Measurements from ENCODE around the gene SETD1B. TPM values are rescaled to one million over a fixed set of nuclear protein-coding genes. Genes with fewer than 3 reads are reported as not detected.

The SETD1B gene
- polyA plus RNA-seq, 1 donor from 2014 or later, result 2.6 TPM

DNA sequence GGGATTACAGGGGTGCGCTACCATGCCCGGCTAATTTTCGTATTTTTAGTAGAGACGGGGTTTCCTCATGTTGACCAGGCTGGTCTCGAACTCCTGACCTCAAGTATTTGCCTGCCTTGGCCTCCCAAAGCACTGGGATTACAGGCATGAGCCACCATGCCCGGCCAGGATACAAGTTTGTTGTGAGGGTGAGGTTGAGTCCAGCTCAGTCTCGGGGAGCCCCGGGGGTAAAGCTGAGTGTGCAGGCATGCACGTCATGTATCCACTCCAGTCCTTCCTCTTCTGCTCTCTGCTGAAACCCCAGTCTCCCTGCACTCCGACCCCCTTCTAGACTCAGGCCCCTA, 54.5 kb downstream of the SETD1B start:
- Histone ChIP-seq H3K9me3 (ENCODE audit: low read length) (no peaks in the 10 kb centered on the region), H3K9me2 (ENCODE audit: insufficient read depth, low read length) (no peaks in the 10 kb centered on the region), H3K9ac (ENCODE audit: low read length) (no peak overlapping the region), H3K79me2 (replicated peaks; ENCODE audit: insufficient read depth, low read length) (no peaks in the 10 kb centered on the region), H3K27ac (ENCODE audit: low read length) (no peak overlapping the region), H3K27me3 (ENCODE audit: insufficient read depth, low read depth, low read length) (no peaks in the 10 kb centered on the region), H2AFZ (ENCODE audit: low read depth, low read length) (no peak overlapping the region), H3K4me3 (ENCODE audit: low read length) (no peak overlapping the region), H3F3A (ENCODE audit: insufficient read depth, low read length, poor library complexity, severe bottlenecking) (no peaks in the 10 kb centered on the region), H4K20me1 (ENCODE audit: insufficient read depth) (no peaks in the 10 kb centered on the region), H3K4me2 (ENCODE audit: low read length) (no peak overlapping the region), H3K36me3 (ENCODE audit: insufficient read depth, low read length) (no peaks in the 10 kb centered on the region)
- TF ChIP-seq MXI1 (conservative IDR thresholded peaks at IDR 0.05; ENCODE audit: poor library complexity, severe bottlenecking), result no peak
- TF ChIP-seq, protein P1, sequence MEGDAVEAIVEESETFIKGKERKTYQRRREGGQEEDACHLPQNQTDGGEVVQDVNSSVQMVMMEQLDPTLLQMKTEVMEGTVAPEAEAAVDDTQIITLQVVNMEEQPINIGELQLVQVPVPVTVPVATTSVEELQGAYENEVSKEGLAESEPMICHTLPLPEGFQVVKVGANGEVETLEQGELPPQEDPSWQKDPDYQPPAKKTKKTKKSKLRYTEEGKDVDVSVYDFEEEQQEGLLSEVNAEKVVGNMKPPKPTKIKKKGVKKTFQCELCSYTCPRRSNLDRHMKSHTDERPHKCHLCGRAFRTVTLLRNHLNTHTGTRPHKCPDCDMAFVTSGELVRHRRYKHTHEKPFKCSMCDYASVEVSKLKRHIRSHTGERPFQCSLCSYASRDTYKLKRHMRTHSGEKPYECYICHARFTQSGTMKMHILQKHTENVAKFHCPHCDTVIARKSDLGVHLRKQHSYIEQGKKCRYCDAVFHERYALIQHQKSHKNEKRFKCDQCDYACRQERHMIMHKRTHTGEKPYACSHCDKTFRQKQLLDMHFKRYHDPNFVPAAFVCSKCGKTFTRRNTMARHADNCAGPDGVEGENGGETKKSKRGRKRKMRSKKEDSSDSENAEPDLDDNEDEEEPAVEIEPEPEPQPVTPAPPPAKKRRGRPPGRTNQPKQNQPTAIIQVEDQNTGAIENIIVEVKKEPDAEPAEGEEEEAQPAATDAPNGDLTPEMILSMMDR (IDR thresholded peaks at IDR 0.05; ENCODE audit: poor library complexity, severe bottlenecking), result no peak
- TF ChIP-seq EP300 (conservative IDR thresholded peaks at IDR 0.05; ENCODE audit: poor library complexity, severe bottlenecking), result no peak
- TF ChIP-seq, protein P2, sequence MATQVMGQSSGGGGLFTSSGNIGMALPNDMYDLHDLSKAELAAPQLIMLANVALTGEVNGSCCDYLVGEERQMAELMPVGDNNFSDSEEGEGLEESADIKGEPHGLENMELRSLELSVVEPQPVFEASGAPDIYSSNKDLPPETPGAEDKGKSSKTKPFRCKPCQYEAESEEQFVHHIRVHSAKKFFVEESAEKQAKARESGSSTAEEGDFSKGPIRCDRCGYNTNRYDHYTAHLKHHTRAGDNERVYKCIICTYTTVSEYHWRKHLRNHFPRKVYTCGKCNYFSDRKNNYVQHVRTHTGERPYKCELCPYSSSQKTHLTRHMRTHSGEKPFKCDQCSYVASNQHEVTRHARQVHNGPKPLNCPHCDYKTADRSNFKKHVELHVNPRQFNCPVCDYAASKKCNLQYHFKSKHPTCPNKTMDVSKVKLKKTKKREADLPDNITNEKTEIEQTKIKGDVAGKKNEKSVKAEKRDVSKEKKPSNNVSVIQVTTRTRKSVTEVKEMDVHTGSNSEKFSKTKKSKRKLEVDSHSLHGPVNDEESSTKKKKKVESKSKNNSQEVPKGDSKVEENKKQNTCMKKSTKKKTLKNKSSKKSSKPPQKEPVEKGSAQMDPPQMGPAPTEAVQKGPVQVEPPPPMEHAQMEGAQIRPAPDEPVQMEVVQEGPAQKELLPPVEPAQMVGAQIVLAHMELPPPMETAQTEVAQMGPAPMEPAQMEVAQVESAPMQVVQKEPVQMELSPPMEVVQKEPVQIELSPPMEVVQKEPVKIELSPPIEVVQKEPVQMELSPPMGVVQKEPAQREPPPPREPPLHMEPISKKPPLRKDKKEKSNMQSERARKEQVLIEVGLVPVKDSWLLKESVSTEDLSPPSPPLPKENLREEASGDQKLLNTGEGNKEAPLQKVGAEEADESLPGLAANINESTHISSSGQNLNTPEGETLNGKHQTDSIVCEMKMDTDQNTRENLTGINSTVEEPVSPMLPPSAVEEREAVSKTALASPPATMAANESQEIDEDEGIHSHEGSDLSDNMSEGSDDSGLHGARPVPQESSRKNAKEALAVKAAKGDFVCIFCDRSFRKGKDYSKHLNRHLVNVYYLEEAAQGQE (IDR thresholded peaks at IDR 0.05; ENCODE audit: borderline replicate concordance), result no peak
- no peak for TF ChIP-seq RAD21 (conservative IDR thresholded peaks at IDR 0.05)
- TF ChIP-seq SMC3 (conservative IDR thresholded peaks at IDR 0.05; ENCODE audit: poor library complexity), result no peak
- TF ChIP-seq TAF1 (IDR thresholded peaks at IDR 0.05; ENCODE audit: low read depth), result no peak
- no peak for TF ChIP-seq EZH2 (IDR thresholded peaks at IDR 0.05; ENCODE audit: borderline replicate concordance, insufficient read depth, low read length, poor library complexity, severe bottlenecking)
- TF ChIP-seq POLR2AphosphoS5 (IDR thresholded peaks at IDR 0.05), result no peak

DNA sequence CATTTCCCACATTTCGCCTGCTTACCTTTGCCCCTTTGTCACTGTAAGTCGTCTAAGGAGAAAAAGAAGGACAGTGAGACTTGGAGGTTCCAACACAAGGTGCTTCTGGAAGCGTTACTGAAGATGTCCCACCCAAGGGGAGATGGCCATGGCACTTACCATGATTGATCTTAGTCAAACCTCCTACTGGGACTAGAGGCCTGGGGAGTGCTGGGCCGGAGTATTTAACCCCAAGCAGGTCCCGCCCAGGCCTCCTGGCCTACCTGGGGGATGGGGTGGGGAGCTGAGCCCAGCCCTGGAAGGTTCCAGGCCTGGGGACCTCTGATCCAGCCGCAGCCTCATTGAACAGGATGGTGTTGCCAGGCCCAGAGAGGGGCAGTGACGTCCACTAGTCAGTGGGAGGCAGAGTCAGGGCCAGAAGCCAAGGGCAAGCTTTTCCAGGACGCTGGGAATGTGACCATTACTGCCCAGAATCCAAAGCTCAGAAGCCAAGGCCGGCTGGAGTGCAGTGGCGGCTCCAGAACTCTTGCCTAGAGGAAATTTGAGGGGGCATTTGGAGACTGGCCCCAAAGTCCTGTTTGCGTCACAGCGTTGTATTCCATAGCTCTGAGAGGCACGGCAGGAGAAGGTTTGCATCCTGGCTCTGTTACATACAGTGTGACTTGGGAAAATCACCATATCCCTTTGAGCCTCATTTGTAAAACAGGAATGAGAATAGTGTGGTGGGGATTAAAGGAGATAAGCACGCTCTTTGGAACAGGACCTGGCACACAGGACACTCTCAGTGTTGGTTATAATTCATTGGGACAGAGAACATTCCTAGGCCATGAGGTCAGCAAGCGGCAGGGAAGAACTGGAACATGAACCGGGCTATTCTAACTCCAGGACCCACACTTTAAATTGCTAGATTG, 55.1 kb downstream of the SETD1B start, which contains the start of gene HPD:
HPD (minus strand) TSS at position 198 of the 911 bp plus-strand sequence; CDS start at position 162, 36 bp downstream.
- H3K79me2 ChIP-seq (replicated peaks; ENCODE audit: insufficient read depth, low read length), result no peaks in the 10 kb centered on the region
- H3K36me3 ChIP-seq (ENCODE audit: insufficient read depth, low read length), result no peaks in the 10 kb centered on the region
- H3K9ac ChIP-seq (ENCODE audit: low read length), result no peak within 1 kb of the TSS
- H3K9me2 ChIP-seq (ENCODE audit: insufficient read depth, low read length), result no peaks in the 10 kb centered on the region
- no peaks in the 10 kb centered on the region for H3K27me3 ChIP-seq (ENCODE audit: insufficient read depth, low read depth, low read length)
- H3K9me3 ChIP-seq (ENCODE audit: low read length), result no peaks in the 10 kb centered on the region
- H3K4me2 ChIP-seq (ENCODE audit: low read length), result no peak within 1 kb of the TSS
- no peak within 1 kb of the TSS for H3K27ac ChIP-seq (ENCODE audit: low read length)
- H2AFZ ChIP-seq (ENCODE audit: low read depth, low read length), result no peak within 1 kb of the TSS
- H3K4me3 ChIP-seq (ENCODE audit: low read length), result no peak within 1 kb of the TSS
- H4K20me1 ChIP-seq (ENCODE audit: insufficient read depth), result no peaks in the 10 kb centered on the region
- no peak for TF ChIP-seq EZH2 (IDR thresholded peaks at IDR 0.05; ENCODE audit: borderline replicate concordance, insufficient read depth, low read length, poor library complexity, severe bottlenecking)
- TF ChIP-seq, protein P1 (IDR thresholded peaks at IDR 0.05; ENCODE audit: poor library complexity, severe bottlenecking), result no peak
- no peak for TF ChIP-seq MXI1 (conservative IDR thresholded peaks at IDR 0.05; ENCODE audit: poor library complexity, severe bottlenecking)
- no peak for TF ChIP-seq EP300 (conservative IDR thresholded peaks at IDR 0.05; ENCODE audit: poor library complexity, severe bottlenecking)
- TF ChIP-seq, protein P2 (IDR thresholded peaks at IDR 0.05; ENCODE audit: borderline replicate concordance), result no peak
- no peak for TF ChIP-seq POLR2AphosphoS5 (IDR thresholded peaks at IDR 0.05)
- TF ChIP-seq RAD21 (conservative IDR thresholded peaks at IDR 0.05), result no peak
- no peak for TF ChIP-seq SMC3 (conservative IDR thresholded peaks at IDR 0.05; ENCODE audit: poor library complexity)
- TF ChIP-seq TAF1 (IDR thresholded peaks at IDR 0.05; ENCODE audit: low read depth), result no peak
- no peaks in the 10 kb centered on the region for H3F3A ChIP-seq (ENCODE audit: insufficient read depth, low read length, poor library complexity, severe bottlenecking)

All from neural cell (in vitro differentiated cells).